ENCODE results near the gene SNRK.
"Not testable (repeated sequence)": the region's sequence is repeated elsewhere in the genome, so short reads cannot be mapped to it uniquely, and the experiment has no call there.

The SNRK gene

DNA sequence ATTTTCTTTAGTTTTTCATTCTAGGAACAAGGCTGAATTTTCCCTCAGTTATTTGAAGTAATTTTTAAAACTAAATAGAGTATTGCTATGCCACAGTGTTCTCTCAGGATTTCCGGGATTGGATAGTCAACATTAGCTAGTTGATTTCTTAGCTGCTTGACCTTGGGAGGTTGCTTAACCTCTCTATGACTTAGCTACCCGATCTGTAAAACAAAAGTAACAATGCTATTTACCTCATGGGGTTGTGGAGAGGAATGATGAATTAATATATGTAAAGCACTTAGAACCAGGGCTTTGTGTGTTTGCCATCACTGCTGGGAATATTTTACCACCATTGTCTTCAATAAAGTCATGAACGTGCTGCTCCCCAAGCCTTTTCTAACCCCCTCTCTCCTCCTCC is 57.5 kb downstream of the SNRK start:
- in situ Hi-C loops (cut with MboI; ENCODE audit: low sequenced_read_pairs): no loop called here

DNA sequence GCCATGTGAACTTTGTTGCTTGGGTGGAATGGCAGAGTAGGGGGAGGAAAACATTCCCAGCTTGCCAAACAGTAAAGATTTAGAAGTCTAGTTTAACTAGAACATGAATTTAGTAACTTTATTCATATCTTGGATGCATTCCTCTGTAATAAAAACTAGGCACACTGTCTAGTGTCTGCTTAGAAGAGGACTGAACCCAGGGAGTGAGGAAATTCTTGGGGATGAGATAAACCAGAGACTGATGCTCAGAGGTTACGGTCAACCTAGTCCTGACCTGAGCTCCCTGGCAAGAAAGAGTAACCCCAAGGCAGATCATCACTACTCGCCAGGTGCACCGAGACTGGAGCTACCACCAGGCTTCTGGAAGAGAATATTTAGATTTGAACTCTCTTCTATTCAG is 58.2 kb downstream of the SNRK start:
- in situ Hi-C loops (cut with MboI; ENCODE audit: low sequenced_read_pairs): no loop called here

GRCh38 chr3:43345246-43345645 is 58.9 kb downstream of the SNRK start:
- in situ Hi-C loops (cut with MboI; ENCODE audit: low sequenced_read_pairs): no loop called here

GRCh38 chr3:43345877-43346276 is 59.5 kb downstream of the SNRK start:
- in situ Hi-C loops (cut with MboI; ENCODE audit: low sequenced_read_pairs): no loop called here

DNA sequence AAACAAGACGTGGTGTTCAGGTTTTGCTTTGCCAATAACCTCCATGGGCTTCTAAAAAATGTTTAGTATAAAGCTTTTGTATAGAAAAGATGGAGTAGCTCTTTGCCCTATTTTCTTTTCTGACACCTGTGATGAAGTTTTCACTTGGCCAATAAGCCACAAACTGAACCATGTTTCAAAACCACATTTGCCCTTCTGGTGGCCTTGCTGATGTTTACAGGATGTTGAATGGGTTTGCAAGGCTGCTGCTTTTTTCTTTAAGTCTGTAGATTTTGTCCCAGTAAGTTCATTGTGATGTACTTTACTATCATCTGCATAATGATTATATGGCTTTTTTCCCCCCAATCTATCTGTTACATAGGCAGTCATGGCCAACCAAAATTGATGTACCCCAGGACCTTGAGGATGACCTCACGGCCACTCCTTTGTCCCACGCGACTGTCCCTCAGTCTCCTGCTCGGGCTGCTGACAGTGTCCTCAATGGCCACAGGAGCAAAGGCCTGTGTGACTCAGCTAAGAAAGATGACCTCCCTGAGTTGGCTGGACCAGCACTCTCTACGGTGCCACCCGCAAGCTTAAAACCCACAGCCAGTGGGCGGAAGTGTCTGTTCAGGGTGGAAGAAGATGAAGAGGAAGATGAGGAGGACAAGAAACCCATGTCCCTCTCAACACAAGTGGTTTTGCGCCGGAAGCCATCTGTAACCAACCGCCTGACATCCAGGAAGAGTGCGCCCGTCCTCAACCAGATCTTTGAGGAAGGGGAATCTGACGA is 60.8 kb downstream of the SNRK start:
- in situ Hi-C loops (cut with MboI; ENCODE audit: low sequenced_read_pairs): no loop called here

DNA sequence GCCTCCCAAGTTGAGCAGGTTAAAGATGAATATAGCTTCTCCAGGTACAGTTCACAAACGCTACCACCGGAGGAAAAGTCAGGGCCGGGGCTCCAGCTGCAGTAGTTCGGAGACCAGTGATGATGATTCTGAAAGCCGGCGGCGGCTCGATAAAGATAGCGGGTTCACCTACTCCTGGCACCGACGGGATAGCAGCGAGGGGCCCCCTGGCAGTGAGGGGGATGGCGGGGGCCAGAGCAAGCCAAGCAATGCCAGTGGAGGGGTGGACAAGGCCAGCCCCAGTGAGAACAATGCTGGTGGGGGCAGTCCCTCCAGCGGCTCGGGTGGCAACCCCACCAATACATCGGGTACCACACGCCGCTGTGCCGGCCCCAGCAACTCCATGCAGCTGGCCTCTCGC is 61.4 kb downstream of the SNRK start:
- in situ Hi-C loops (cut with MboI; ENCODE audit: low sequenced_read_pairs): no loop called here

DNA sequence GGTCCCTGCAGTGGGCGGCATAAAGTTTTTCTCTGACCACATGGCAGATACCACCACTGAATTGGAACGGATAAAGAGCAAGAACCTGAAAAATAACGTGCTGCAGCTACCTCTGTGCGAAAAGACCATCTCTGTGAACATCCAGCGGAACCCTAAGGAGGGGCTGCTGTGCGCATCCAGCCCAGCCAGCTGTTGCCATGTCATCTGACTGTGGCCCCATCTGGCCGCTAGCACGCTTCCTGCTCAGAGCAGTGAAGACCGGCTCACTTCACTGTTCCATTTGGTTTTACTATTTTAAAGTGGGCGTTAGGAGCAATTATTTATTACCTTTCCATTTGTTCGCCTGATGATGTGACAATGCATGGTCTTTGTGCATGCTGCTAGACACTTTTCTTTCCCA is 62.0 kb downstream of the SNRK start:
- in situ Hi-C loops (cut with MboI; ENCODE audit: low sequenced_read_pairs): no loop called here

- in situ Hi-C loops (cut with MboI; ENCODE audit: low sequenced_read_pairs): no loop called here
These were observed 62.7 kb downstream of the SNRK start for GRCh38 chr3:43348852-43349574.

- in situ Hi-C loops (cut with MboI; ENCODE audit: low sequenced_read_pairs): no loop called here
These were observed 63.4 kb downstream of the SNRK start for GRCh38 chr3:43349716-43350115.

- in situ Hi-C loops (cut with MboI; ENCODE audit: low sequenced_read_pairs): no loop called here
These were observed 67.1 kb downstream of the SNRK start for GRCh38 chr3:43353393-43353792.

DNA sequence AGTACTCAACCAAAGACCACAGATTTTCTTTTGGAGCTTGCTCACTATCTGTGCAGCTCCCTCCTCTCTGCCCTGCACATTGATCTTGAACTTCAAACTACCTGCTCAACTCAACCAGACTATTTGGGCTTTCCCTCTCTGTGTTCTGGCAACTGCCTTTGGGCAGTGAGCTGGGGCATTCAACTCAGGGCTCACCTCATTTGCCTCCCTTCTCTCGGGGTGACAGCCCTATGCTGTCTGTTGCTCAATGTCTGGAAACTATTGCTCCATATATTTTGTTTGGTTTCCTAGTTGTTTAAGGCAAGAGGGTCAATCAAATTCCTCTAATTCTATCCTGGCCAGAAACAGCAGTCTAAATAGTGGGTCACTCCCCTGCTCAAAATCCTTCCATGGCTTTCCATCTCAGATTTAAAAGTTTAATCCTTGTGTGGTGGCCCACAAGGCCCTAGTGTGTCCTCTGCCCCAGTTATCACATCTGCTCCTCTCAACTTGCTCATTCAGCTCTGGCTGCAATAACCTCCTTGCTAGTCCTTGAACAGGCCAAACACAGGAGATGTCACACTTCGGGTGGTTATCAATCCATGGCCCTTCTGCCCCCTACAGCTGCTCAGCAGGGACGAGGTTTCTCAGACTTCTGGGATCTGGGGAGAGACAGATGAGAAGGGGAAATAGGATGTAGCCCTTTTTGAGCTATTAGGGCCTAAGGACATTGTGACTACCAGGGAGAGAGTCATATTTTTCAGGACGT is 67.8 kb downstream of the SNRK start:
- in situ Hi-C loops (cut with MboI; ENCODE audit: low sequenced_read_pairs): no loop called here

DNA sequence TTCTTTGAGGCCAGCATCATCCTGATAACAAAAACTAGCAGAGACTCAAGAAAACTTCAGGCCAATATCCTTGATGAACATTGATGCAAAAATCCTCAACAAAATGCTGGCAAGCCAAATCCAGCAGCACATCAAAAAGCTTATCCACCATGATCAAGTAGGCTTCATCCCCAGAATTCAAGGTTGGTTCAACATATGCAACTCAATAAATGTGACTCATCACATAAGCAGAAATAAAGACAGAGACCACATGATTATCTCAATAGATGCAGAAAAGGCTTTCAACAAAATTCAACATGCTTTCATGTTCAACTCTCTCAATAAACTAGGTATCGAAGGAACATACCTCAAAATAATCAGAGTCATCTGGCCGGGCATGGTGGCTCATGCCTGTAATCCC is 69.7 kb downstream of the SNRK start:
- in situ Hi-C loops (cut with MboI; ENCODE audit: low sequenced_read_pairs): not testable (repeated sequence)

GRCh38 chr3:43361077-43361476 is 74.7 kb downstream of the SNRK start:
- in situ Hi-C loops (cut with MboI; ENCODE audit: low sequenced_read_pairs): no loop called here

- in situ Hi-C loops (cut with MboI; ENCODE audit: low sequenced_read_pairs): no loop called here
These were observed 75.8 kb downstream of the SNRK start for GRCh38 chr3:43362183-43362582.

DNA sequence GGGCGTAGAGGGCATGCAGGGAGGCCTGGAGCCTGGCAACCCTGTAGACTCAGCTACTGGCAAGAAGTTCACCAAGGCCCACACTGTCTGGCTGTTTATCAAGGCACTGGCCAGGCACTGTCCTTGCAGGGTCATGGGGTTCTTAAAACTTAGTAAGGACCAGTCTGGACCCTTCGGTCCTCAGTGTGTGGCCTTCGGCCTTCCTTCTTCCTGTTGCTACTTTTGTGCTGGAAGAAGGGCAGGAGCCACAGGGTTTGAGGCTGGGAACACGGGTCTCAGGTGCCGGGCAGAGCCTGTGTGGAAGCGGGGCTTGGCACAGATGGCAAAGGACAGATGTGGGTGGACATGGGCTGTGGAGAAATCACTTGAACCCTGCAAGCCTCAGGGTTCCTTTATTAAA is 76.6 kb downstream of the SNRK start:
- in situ Hi-C loops (cut with MboI; ENCODE audit: low sequenced_read_pairs): no loop called here

GRCh38 chr3:43363621-43364266 is 77.4 kb downstream of the SNRK start:
- in situ Hi-C loops (cut with MboI; ENCODE audit: low sequenced_read_pairs): no loop called here

GRCh38 chr3:43364494-43364893 is 78.2 kb downstream of the SNRK start:
- in situ Hi-C loops (cut with MboI; ENCODE audit: low sequenced_read_pairs): no loop called here

DNA sequence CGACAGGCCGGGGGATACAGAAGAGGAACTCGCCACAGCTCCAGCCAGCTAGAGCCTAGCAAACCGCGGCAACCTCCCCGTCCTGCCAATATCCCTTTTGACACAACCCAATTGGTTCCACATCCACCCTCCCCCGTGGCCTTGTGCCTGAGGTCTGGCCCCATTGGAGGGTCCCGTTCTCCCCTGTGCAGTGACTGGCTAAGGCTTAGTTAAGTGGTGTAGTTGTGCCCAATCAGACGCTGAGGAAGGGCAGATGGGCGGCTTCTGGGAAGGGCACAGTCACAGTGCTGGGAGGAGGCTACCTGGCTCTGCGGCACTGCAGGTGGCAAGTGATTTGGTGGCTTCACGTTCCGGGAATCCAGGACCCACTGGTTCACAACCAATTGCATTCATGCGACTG is 78.6 kb downstream of the SNRK start:
- in situ Hi-C loops (cut with MboI; ENCODE audit: low sequenced_read_pairs): no loop called here

GRCh38 chr3:43365601-43366305 is 79.4 kb downstream of the SNRK start:
- in situ Hi-C loops (cut with MboI; ENCODE audit: low sequenced_read_pairs): no loop called here

GRCh38 chr3:43366481-43366880 is 80.1 kb downstream of the SNRK start:
- in situ Hi-C loops (cut with MboI; ENCODE audit: low sequenced_read_pairs): no loop called here

GRCh38 chr3:43366885-43367284 is 80.5 kb downstream of the SNRK start:
- in situ Hi-C loops (cut with MboI; ENCODE audit: low sequenced_read_pairs): no loop called here
